HG03097 (cell line): ENCODE data around the gene SLC25A22.
A peak's percentile ranks its signal among the peaks of the same experiment; 100 is the strongest.

Experiments
- ATAC-seq: cut with Tn5 transposase; IDR thresholded peaks from one replicate; pipeline ENCODE4 v1.9.1; 2021; ENCODE audit not compliant: unreplicated experiment, low FRiP score

The SLC25A22 gene

GRCh38 chr11:792535-792821, 5.6 kb downstream of the SLC25A22 start:
- ATAC-seq = no peak

DNA sequence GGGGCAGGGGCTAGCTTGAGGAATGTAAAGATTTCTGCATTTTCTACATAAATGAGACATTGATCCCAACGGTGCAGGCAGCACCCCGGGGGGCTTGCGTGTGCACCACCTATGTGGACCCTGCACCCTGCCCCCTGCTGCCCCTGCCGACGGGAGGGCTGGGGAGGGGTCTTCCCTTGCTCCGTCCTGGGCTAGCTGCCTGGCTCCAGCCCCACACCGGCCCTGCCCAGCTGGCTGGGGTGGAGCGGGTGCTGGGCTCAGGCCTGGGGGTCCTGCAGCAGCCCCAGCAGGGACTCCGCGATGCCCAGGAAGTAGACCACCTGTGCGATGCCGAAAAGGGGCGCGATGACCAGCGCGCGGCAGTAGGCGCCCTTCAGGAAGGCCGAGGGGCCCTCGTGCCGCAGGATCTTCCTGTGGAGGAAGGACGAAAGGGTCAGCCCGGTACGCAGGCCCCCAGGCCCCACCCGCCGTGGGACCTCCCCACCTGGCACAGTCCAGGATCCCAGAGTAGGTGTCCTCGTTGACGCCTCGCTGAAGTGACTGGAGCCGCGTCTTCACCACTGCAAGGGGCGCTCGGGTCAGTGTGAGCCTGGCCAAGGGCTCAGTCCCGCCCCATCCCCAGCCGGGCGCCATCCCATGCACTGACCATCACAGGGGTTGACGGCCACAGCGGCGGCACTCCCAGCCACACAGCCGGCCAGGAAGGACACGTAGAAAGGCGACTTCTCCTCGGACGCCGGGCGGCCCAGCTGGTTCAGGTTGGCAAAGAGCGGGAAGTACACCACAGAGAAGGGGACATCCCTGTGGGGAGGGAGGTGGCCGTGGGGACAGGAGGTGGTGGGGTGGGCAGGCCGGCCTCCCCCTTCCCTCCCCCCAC, 6.2 kb downstream of the SLC25A22 start:
- no peak for ATAC-seq

- no peak for ATAC-seq
Observed at GRCh38 chr11:790721-791564, 7.1 kb downstream of the SLC25A22 start.

DNA sequence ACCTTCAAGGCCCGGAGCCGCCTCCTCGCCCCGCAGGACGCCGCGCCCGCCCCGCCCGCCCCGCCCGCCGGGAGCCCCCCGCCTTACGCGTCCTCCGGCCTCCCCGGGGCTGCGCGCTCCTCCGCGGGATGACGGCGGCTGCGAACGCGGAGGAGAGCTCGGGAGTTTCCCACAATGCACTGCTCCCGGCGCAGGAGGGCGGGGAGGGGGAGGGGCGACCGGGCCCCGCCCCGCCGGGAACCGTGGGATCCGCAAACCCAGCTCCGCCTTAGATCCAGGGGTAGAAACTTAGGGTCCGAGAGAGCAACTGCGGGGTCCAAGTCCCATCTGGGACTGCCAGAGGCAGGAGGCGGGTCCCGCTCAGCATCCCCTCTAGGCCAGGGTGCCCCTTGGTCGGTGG, 8.1 kb downstream of the SLC25A22 start, which contains the start of gene CEND1:
TSS of gene CEND1 (minus strand) at position 148 of the 400 bp plus-strand sequence. CDS start 1,514 bp downstream, outside the sequence.
- ATAC-seq = no peak

GRCh38 chr11:788953-789940, 8.8 kb downstream of the SLC25A22 start:
- ATAC-seq = no peak

GRCh38 chr11:788009-788640, 10.0 kb downstream of the SLC25A22 start:
- no peak for ATAC-seq

GRCh38 chr11:787084-787675, 10.9 kb downstream of the SLC25A22 start:
- ATAC-seq = no peak

DNA sequence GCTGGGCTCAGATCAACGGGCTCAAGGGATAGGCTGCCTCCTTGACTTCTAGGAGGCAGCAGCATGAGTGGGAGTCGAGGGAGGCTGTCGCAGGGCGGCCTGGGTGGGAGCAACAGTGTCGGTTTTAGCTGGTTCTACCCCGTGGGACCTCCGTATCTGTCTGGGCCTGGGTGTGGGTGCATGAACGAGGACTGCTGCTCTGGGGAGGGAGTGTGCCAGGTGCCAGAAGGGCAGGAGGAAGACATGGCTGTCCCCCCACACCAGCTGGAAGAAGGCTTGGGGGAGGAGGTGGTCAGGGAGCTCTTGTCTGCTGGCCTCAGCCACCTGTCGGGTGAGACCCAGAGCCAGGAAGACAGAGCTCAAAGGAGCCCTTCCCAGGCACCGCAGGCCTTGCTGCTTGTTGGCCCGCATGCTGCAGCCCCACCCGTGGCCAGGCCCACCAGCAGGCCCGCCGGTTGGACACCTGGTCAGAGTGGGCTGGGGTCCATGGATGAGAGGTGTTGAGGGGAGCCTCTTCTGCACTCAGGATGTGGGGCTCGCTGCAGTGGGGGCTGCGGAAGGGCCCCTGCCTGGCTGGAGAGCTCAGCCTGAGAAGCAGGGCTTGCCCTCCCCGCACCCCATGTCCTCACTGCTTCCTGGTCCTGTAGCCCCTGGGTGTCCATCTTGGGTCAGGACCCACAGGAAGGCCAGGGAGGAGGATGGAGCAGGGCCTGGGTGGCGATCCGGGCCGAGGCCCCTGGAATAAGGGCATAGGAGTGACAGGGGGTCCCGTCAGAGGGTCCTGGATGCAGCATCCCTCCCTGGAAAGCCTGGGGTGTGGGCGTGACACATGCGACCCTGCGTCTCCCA, 11.6 kb downstream of the SLC25A22 start:
- ATAC-seq = no peak

DNA sequence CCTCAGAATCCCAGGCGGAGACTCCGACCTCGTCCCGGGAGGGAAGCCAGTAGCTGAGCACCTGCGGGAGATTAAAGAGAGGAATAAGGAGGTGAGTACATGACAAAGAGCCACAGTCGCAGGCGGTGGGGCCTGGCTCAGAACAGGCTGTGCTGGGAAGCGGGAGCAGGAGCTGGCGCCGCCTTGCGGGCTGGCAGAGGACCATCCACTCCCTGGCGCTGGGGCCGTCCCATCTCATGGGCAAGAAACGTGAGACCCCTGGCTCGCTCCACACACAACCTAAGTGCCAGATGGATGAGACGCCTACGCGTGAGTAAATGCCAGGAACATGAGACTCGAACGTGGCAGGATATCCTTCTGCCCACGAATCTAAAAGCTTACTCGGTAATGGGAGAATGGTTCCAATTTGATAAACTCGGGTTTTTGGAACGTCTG, 14.5 kb downstream of the SLC25A22 start:
- no peak for ATAC-seq

GRCh38 chr11:782264-783174, 15.6 kb downstream of the SLC25A22 start:
- ATAC-seq = no peak

- no peak for ATAC-seq
Observed at GRCh38 chr11:779955-780532, 18.0 kb downstream of the SLC25A22 start.

DNA sequence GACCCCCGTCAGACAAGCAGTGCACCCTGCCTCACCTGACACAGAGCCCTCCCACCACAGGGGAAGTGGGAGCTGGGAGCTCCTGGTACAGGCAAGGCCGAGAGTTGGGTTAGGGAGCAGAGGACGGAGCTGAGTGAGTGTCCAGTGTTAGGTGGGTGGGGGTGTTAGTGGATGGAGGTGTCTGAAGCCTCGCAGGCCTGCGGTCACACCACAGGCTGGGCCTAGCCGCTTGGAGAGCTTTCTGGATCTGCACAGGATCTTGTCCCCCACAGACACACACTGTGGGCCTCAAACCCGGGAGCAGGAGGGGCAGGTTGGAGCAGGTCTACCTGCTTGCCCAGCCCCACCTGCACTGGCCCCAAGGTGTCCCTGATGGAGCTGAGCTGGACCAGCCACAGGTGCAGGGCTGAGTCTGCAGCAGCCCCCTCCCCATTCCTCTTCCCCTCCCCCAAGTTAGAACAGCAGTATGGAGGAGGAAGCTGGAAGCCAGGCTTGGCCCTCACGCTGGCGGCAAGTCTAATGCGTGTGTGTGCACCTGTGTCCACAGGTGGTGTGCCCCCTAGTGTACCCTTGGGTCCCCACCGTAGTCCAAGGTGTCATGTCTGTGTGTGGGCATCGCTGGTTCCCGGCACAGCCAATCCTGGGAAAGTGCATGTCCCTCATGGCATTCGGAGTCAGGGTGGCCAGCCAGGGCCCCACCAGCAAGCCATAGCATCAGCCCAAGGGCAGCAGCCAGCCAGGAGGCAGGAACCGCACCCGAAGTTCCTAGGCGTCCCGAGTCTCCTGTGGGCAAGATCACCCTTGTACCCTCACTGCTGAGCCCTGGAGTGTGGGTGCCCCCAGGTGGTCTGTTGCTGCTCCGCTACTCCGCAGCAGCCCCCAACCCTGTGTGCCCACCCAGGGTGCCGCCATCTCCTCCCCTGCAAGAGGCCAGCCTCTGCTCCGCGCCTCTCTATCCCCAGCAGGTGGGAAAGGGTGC, 18.8 kb downstream of the SLC25A22 start:
- ATAC-seq = no peak

DNA sequence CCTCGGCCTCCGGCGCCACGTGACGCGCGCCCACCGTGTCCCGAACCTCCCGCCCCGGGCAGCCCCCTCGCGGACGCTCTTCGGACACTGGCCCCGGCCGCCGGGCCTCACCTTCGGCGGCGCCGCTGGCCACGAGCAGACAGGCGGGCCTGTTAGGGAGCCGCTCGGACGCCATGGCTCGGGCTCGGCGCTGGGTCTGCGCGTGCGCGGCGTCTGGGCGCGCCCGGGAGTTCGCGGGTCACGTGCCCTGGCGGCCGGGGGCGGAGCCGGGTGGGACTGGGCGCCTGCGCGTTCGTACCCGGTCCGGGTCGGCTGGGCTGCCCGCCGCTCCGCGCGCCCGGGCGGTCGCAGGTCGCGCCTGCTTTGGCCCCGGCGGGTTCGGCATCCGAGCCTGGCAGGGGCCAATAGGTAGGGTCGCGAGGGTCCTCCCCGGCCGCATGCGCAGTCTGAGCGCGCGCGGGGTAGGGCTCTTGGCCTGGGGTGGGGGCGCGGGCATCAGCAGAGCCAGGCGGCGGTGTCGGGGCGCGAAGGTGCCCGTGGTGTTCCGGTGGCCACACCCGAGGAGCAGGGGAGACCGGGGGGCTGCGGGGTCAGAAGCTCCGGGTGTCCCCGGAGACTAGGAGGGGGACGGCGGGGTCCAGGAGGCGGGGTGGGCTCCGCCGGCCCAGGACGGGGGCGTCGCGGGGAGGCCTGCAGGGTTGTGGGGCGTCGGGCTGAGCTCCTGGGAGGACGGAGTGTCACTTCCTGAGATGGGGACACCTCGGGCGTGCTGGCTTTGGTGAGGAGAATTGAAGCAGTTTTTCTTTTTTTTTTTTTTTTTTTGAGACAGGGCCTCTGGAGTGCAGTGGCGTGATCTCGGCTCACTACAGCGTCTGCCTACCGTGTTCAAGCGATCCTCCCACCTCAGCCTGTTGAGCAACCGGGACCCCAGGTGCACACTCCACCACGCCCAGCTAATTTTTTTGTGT, 20.5 kb downstream of the SLC25A22 start, which contains the start of gene GATD1:
TSS of gene GATD1 (minus strand) at position 200 of the 968 bp plus-strand sequence. CDS start at position 175, 25 bp downstream.
- ATAC-seq = peak; percentile 66

- no peak for ATAC-seq
Observed at GRCh38 chr11:776561-777287, 21.4 kb downstream of the SLC25A22 start.
